ENCODE measurements around the gene MCF2L. TPM values are rescaled to one million over a fixed set of nuclear protein-coding genes. Genes with fewer than 3 reads are reported as not detected.

MCF2L gene
- total and polyA plus RNA-seq, 12 donors, result 29.6 to 99.8 (median 45.3) TPM

DNA sequence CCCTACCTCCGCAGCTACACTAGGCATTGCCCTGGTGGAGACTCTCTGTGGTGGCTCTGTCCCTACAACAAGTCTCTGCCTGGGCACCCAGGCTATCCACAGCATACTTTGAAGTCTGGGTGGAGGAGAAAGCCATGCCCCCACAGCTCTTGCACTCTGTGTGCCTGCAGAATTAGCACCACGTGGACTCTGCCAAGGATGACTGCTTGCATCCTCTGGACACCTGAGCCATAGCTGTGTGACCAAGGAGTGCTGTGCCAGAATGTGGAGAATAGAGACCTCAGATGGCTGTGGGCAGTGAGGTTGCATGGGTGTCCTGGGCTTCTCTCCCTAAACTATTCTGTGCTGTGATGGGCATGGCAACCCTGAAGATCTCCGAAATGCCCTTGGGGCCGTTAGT lies 21.2 kb upstream of the MCF2L start:
- Histone ChIP-seq H3K4me1 (peaks cover 0 to 13% (median 8%) of the 10 kb centered on the region in 9 donors), H3K27me3 (peaks cover 0 to 36% (median 0%) of the 10 kb centered on the region in 7 donors), H3K4me3 (no peak overlapping the region), H3K36me3 (no peaks in the 10 kb centered on the region), H3K9me3 (no peaks in the 10 kb centered on the region), H3K27ac (no peak overlapping the region)
- no peak for ATAC-seq
- no peak for DNase-seq
- WGBS, 2 donors, result 93 to 94% methylated on average over 4 of the region's 4 CpGs
- TF ChIP-seq, protein P1, sequence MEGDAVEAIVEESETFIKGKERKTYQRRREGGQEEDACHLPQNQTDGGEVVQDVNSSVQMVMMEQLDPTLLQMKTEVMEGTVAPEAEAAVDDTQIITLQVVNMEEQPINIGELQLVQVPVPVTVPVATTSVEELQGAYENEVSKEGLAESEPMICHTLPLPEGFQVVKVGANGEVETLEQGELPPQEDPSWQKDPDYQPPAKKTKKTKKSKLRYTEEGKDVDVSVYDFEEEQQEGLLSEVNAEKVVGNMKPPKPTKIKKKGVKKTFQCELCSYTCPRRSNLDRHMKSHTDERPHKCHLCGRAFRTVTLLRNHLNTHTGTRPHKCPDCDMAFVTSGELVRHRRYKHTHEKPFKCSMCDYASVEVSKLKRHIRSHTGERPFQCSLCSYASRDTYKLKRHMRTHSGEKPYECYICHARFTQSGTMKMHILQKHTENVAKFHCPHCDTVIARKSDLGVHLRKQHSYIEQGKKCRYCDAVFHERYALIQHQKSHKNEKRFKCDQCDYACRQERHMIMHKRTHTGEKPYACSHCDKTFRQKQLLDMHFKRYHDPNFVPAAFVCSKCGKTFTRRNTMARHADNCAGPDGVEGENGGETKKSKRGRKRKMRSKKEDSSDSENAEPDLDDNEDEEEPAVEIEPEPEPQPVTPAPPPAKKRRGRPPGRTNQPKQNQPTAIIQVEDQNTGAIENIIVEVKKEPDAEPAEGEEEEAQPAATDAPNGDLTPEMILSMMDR (IDR thresholded peaks at IDR 0.05), result no peak
- intact Hi-C loops (cut with DNase I), result loop anchor here in 7 of 10 donors (5.0 to 10.0 kb wide), 6 partner anchors 80 to 447 kb away; no protein-coding TSS in a partner anchor

DNA sequence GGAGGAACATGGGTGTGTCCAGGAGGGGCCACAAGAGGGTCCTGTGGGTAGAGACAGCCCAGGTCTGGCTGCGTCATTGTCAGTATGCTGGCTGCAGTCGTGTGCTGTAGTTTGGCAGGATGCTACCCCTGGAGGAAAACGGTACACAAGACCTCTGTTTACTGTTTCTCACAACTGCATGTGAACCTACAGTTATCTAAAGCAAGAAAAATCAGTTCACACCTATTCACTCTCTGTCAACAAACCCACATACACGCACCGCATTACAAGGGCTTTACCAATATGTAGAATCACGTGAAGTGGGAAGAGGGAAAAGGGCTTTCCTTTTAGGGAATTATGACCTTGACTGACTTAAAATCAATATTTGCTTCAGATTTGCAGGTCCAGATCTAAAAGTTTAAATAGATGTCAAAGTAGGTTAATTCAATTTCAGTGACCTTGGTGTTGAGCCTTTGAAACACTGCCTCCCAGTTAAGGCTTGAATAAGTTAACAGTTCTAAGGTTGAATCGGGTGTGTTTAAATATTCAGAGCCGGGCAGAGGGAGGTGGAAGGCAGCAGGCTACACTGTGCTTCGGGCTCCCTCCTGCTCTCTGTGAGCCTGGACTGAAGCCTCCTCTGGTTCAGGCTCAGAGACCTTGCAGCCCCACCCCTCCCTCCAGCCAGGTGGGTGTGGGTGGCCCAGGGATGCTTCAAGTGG lies 17.2 kb upstream of the MCF2L start:
- intact Hi-C loops (cut with DNase I), result loop anchor here in 1 of 10 donors (10.0 kb wide), 1 partner anchor 53 kb away; no protein-coding TSS in a partner anchor
- Histone ChIP-seq H3K4me1 (no peaks in the 10 kb centered on the region), H3K36me3 (no peaks in the 10 kb centered on the region), H3K4me3 (no peak overlapping the region), H3K9me3 (no peaks in the 10 kb centered on the region), H3K27me3 (peaks cover 0 to 9% (median 3%) of the 10 kb centered on the region in 7 donors), H3K27ac (no peak overlapping the region)
- ATAC-seq, result no peak
- DNase-seq, result no peak
- 68 to 79% methylated on average over 9 of the region's 9 CpGs for WGBS, 2 donors
- TF ChIP-seq, protein P1 (IDR thresholded peaks at IDR 0.05), result no peak

DNA sequence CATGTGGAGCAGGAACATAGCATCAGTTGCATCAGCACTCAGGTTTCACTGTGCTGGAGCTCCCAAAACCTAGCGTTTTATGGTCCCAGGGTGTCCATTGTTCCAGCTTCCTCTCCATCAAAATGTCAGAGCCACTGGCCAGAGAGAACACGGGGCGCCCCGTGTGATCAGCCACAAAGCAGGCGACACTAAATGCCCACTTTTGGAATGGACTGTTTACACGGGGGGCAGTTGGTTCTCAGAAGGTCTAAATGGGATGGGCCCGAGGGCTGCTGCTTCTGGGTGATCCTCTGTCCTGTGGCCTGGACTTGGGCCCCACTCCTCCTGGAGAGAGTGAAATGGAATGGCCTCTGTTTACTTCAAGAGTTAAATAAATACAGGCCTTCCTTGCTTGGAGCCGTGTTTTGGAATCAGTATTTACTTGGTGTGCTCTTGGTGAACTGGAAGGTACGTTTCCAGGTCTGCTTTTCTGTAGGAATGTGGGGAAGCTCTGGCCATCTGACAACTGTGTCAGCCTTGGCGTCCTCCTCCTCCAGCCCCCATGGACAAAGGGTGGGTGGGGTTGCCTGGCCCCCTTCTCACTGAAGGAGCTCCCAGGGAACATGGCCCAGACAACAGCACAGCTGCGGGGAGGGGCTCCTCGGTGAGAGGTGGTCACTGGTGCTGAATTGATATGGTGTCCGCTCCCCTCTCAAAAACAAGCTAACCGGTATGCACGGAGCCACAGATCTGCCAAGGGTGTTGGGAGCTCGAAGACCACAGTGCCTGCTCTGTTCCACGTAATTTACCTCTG lies 16.1 kb upstream of the MCF2L start:
- intact Hi-C loops (cut with DNase I), result loop anchor here in 1 of 10 donors (10.0 kb wide), 1 partner anchor 52 kb away; no protein-coding TSS in a partner anchor
- peaks cover 0 to 9% (median under 1%) of the 10 kb centered on the region in 7 donors for H3K27me3 ChIP-seq
- whole genome bisulfite sequencing, 2 donors, result 75 to 77% methylated on average over 17 of the region's 17 CpGs
- ATAC-seq, result peak in 2 of 8 donors; percentile 57 to 68
- no peaks in the 10 kb centered on the region for H3K9me3 ChIP-seq
- H3K4me3 ChIP-seq, result no peak overlapping the region
- no peak overlapping the region for H3K27ac ChIP-seq
- TF ChIP-seq, protein P1 (IDR thresholded peaks at IDR 0.05), result no peak
- DNase-seq, result no peak
- peaks cover 0 to 5% (median 0%) of the 10 kb centered on the region in 9 donors for H3K4me1 ChIP-seq
- no peaks in the 10 kb centered on the region for H3K36me3 ChIP-seq
